Central memory CD8-positive, alpha-beta T cell (primary cell): ENCODE data around the gene PCGF5.
"Not testable (repeated sequence)": the region's sequence is repeated elsewhere in the genome, so short reads cannot be mapped to it uniquely, and the experiment has no call there.

Experiments
- ATAC-seq: fragments of 150-1000 bp; cut with Tn5 transposase; replicated peaks from 2 replicates; pipeline ENCODE4 v1.10.0; 2022; ENCODE audit warnings: mild to moderate bottlenecking, moderate FRiP score, moderate number of reproducible peaks; ENCODE audit not compliant: poor library complexity, severe bottlenecking; ENCODE audit errors: extremely low read depth
- DNase-seq, 2 donors: peaks; one replicate each; pipeline ENCODE4 v3.0.0; 2021; ENCODE audit warnings: low spot score in 2 of 2
- H3K27ac Mint-ChIP-seq: one replicate; pipeline ENCODE4 v1.8.0; 2022; ENCODE audit warnings: low read depth, mild to moderate bottlenecking, moderate library complexity, mixed read lengths
- H3K27me3 Mint-ChIP-seq: one replicate; pipeline ENCODE4 v1.8.0; 2022; ENCODE audit warnings: mixed read lengths
- H3K36me3 Mint-ChIP-seq: one replicate; pipeline ENCODE4 v1.8.0; 2022; ENCODE audit warnings: mild to moderate bottlenecking, moderate library complexity, mixed read lengths; ENCODE audit not compliant: insufficient read depth
- H3K4me1 Mint-ChIP-seq: one replicate; pipeline ENCODE4 v1.8.0; 2022; ENCODE audit warnings: mixed read lengths
- H3K4me3 Mint-ChIP-seq: one replicate; pipeline ENCODE4 v1.8.0; 2022; ENCODE audit warnings: mild to moderate bottlenecking, moderate library complexity, mixed read lengths
- H3K9me3 Mint-ChIP-seq: one replicate; pipeline ENCODE4 v1.8.0; 2022; ENCODE audit warnings: mixed read lengths

Gene PCGF5

GRCh38 chr10:91220194-91220953, at the start of gene PCGF5:
TSS of gene PCGF5 (plus strand) at chr10:91220663. CDS start at chr10:91222872, 2,209 bp downstream.
- H3K9me3 Mint-ChIP-seq = no peaks in the 10 kb centered on the region
- peak within 1 kb of the TSS; percentile 86 for H3K4me3 Mint-ChIP-seq
- peak within 1 kb of the TSS; percentile 59 for H3K27ac Mint-ChIP-seq
- peaks cover 12% of the 10 kb centered on the region for H3K36me3 Mint-ChIP-seq
- ATAC-seq (peak; percentile 95), DNase-seq (peak; percentile 85 to 86)
- peaks cover 42% of the 10 kb centered on the region for H3K4me1 Mint-ChIP-seq
- no peaks in the 10 kb centered on the region for H3K27me3 Mint-ChIP-seq

DNA sequence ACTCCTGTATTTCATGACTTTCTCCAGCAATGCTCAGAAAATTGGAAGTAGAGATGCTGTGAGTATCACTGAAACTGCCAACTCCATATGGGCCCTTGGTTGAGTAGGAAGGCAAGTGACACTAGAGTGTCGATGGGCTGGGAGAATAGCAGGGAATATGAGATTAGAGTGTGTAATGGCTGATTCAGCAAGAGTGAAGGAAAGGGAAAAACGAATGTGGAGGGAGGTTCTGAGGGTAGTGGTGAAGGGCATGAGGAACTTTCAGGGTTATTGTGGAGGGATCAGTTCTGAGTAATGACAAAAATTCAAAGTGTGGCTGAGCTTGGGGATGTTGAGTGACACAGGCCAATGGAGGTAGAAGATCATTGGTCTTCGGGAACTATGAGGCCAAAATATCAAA, 49.0 kb upstream of the PCGF5 start:
- peak overlapping the region; percentile 32 for H3K27ac Mint-ChIP-seq

GRCh38 chr10:91172348-91172747, 48.1 kb upstream of the PCGF5 start:
- no peak overlapping the region for H3K4me3 Mint-ChIP-seq
- peaks cover 13% of the 10 kb centered on the region for H3K36me3 Mint-ChIP-seq
- H3K27me3 Mint-ChIP-seq = no peaks in the 10 kb centered on the region
- H3K9me3 Mint-ChIP-seq = no peaks in the 10 kb centered on the region
- DNase-seq (no peak), ATAC-seq (no peak)
- H3K4me1 Mint-ChIP-seq = peaks cover 43% of the 10 kb centered on the region
- no peak overlapping the region for H3K27ac Mint-ChIP-seq

More for the DNA sequence above, 49.0 kb upstream of the PCGF5 start:
- Mint-ChIP-seq H3K4me3 (no peak overlapping the region), H3K36me3 (peaks cover 12% of the 10 kb centered on the region), H3K27me3 (no peaks in the 10 kb centered on the region), H3K4me1 (peaks cover 45% of the 10 kb centered on the region), H3K9me3 (no peaks in the 10 kb centered on the region)
- DNase-seq = no peak
- no peak for ATAC-seq

DNA sequence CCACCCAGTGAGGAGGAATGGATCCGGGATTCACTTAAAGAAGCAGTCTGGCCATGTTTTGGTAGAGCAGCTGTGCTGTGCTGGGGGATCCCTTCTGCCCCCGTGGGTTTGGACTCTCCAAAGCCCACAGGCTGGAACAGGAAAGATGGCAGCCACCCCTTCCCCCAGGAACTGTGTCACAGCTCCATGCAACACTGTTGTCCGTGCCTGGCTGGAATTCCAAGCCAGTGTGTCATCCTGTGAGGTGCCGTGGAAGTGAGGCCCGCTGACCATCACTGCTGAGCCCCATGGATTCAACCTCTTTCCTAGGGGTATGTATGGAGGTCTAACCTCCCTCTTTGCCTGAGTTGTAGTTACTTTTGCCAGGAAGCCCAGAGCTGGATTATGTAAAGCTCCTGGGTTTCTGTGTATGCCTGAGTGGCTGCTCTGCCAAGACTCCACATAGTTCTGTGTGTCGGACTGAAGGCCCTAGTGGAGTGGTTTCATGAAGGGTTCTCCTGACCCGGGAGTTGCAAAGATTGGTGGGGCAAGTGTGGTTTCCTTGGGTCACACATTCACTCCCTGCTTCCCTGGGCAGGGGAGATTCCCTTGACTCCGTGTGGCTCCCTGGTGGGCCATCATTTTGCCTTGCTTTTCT, 35.1 kb upstream of the PCGF5 start:
- DNase-seq = no peak
- H3K36me3 Mint-ChIP-seq = peaks cover 6% of the 10 kb centered on the region
- peak overlapping the region; percentile 1 for H3K27ac Mint-ChIP-seq
- no peaks in the 10 kb centered on the region for H3K27me3 Mint-ChIP-seq
- no peaks in the 10 kb centered on the region for H3K9me3 Mint-ChIP-seq
- H3K4me1 Mint-ChIP-seq = peaks cover 70% of the 10 kb centered on the region
- no peak for ATAC-seq
- no peak overlapping the region for H3K4me3 Mint-ChIP-seq

DNA sequence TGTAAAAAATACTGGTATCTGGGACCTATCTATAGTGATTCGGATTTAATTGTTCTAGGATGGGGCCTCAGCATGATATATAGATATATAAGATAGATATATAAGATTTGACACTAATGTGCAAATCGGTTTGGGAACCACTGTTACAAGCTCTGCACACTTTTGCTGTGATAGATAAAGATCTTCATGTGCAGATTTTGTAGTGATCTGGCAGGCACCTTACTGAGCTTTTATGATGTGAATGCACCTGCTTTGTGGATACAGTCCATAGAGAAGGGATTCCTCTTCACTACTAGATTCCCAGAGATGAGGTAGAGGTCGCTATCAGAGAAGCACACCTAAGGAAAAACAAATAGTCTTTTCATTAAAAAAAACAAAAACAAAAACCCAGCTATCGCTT, 33.3 kb upstream of the PCGF5 start:
- H3K36me3 Mint-ChIP-seq = peaks cover 4% of the 10 kb centered on the region
- no peak for ATAC-seq
- DNase-seq = no peak
- no peak overlapping the region for H3K27ac Mint-ChIP-seq
- H3K9me3 Mint-ChIP-seq = no peaks in the 10 kb centered on the region
- H3K4me3 Mint-ChIP-seq = no peak overlapping the region
- no peaks in the 10 kb centered on the region for H3K27me3 Mint-ChIP-seq
- peaks cover 63% of the 10 kb centered on the region for H3K4me1 Mint-ChIP-seq

DNA sequence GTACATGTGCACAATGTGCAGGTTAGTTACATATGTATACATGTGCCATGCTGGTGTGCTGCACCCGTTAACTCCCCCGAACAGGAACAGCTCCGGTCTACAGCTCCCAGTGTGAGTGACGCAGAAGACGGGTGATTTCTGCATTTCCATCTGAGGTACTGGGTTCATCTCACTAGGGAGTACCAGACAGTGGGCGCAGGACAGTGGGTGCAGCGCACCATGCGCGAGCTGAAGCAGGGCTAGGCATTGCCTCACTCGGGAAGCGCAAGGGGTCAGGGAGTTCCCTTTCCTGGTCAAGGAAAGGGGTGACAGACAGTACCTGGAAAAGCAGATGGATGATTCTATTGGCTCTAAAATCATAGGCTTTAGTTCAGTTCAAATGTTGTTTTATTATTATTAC, 32.5 kb upstream of the PCGF5 start:
- not testable (repeated sequence) for H3K4me3 Mint-ChIP-seq, ATAC-seq, DNase-seq, H3K27me3 Mint-ChIP-seq, H3K27ac Mint-ChIP-seq, H3K36me3 Mint-ChIP-seq, H3K9me3 Mint-ChIP-seq
- peaks cover 61% of the 10 kb centered on the region for H3K4me1 Mint-ChIP-seq

- Mint-ChIP-seq H3K36me3 (peaks cover 3% of the 10 kb centered on the region), H3K27me3 (no peaks in the 10 kb centered on the region), H3K27ac (no peak overlapping the region), H3K9me3 (no peaks in the 10 kb centered on the region), H3K4me1 (peaks cover 58% of the 10 kb centered on the region), H3K4me3 (no peak overlapping the region)
- DNase-seq = no peak
- ATAC-seq = no peak
Observed at GRCh38 chr10:91188889-91189288, 31.6 kb upstream of the PCGF5 start.

DNA sequence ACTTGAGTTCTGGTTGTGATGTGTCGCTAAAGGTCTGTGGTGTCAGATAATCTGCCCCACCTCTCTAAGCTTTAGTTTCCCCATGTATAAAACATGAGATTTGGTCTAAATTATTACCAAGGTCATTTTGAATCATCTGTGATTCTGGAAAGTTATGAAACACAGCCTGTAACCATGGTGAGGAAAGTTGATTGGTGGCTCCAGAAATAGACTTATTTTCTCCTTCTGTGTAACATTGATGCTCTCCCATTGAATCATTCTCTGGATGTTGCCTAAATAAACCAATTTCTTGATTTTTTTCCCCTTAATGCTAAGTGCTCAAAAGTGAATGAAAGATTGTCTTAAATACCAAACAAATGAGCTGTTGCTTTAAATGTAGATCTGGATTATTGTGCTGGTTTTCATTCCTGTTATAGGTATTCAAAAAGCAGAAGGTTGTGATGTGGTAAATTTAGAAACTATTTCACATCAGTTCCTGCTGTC, 30.0 kb upstream of the PCGF5 start:
- no peak for ATAC-seq
- no peak for DNase-seq
- peaks cover 61% of the 10 kb centered on the region for H3K4me1 Mint-ChIP-seq
- H3K27me3 Mint-ChIP-seq = no peaks in the 10 kb centered on the region
- H3K9me3 Mint-ChIP-seq = no peaks in the 10 kb centered on the region
- H3K36me3 Mint-ChIP-seq = peaks cover under 1% of the 10 kb centered on the region
- H3K4me3 Mint-ChIP-seq = no peak overlapping the region
- peak overlapping the region; percentile 27 for H3K27ac Mint-ChIP-seq

GRCh38 chr10:91190876-91191583, 29.4 kb upstream of the PCGF5 start:
- no peak for DNase-seq
- no peaks in the 10 kb centered on the region for H3K27me3 Mint-ChIP-seq
- no peak overlapping the region for H3K4me3 Mint-ChIP-seq
- ATAC-seq = no peak
- H3K9me3 Mint-ChIP-seq = no peaks in the 10 kb centered on the region
- H3K4me1 Mint-ChIP-seq = peaks cover 55% of the 10 kb centered on the region
- peak overlapping the region; percentile 27 for H3K27ac Mint-ChIP-seq
- no peaks in the 10 kb centered on the region for H3K36me3 Mint-ChIP-seq

GRCh38 chr10:91191584-91191919, 28.9 kb upstream of the PCGF5 start:
- no peak overlapping the region for H3K27ac Mint-ChIP-seq
- no peaks in the 10 kb centered on the region for H3K27me3 Mint-ChIP-seq
- no peaks in the 10 kb centered on the region for H3K9me3 Mint-ChIP-seq
- no peaks in the 10 kb centered on the region for H3K36me3 Mint-ChIP-seq
- H3K4me1 Mint-ChIP-seq = peaks cover 51% of the 10 kb centered on the region
- no peak overlapping the region for H3K4me3 Mint-ChIP-seq
- DNase-seq = no peak
- no peak for ATAC-seq

DNA sequence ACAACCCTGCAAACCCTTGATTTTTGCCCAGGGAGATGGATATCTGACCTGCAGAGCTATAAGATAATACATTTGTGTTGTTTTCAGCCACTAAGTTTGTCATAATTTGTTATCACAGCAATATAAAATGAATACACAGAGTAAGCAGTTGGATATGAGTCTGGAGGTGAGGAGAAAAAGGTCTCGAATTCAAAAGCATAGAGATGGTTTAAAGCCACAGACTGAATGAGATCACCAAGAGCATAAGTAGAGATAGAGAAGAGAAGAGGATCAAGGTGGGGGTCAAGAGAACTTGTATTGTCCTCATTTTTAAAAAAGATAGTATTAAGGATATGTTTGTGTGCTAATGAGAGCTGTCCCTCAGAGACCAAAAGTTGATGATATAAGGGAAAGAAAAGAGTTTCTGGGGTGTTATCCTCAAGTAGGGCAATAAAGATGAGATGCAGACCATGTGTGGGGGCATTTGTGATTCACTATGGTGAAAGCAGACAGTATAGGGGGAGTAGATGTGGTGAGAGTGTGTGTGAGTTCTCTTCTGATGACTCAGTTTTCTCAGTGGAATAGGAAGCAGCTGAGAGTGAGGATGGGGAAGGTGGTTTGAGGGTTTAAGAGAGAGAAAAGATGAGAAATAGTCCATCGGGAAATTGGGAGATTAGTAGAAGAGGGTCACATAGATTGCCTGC, 25.8 kb upstream of the PCGF5 start:
- DNase-seq (no peak), ATAC-seq (no peak)
- Mint-ChIP-seq H3K9me3 (no peaks in the 10 kb centered on the region), H3K36me3 (peaks cover 4% of the 10 kb centered on the region), H3K4me3 (no peak overlapping the region), H3K27me3 (no peaks in the 10 kb centered on the region), H3K4me1 (peaks cover 59% of the 10 kb centered on the region), H3K27ac (peak overlapping the region; percentile 61)

GRCh38 chr10:91196268-91197048, 24.0 kb upstream of the PCGF5 start:
- DNase-seq (no peak), ATAC-seq (no peak)
- Mint-ChIP-seq H3K36me3 (peaks cover 11% of the 10 kb centered on the region), H3K9me3 (no peaks in the 10 kb centered on the region), H3K4me1 (peaks cover 66% of the 10 kb centered on the region), H3K27ac (no peak overlapping the region), H3K4me3 (no peak overlapping the region), H3K27me3 (no peaks in the 10 kb centered on the region)
